ENCODE measurements around the gene IQGAP2.

The IQGAP2 gene

GRCh38 chr5:76477061-76477460, 74.0 kb downstream of the IQGAP2 start:
- TF ChIP-seq ZFP30 (CRISPR knock-in tag; IDR thresholded peaks at IDR 0.05): no peak
- ATAC-seq: no peak

GRCh38 chr5:76477571-76477970, 74.5 kb downstream of the IQGAP2 start:
- no peak for ATAC-seq
- TF ChIP-seq ZFP30 (CRISPR knock-in tag; IDR thresholded peaks at IDR 0.05) (no peak), RARB (CRISPR knock-in tag; IDR thresholded peaks at IDR 0.05) (no peak), ZFP3 (CRISPR knock-in tag; IDR thresholded peaks at IDR 0.05) (no peak), ZNF565 (CRISPR knock-in tag; conservative IDR thresholded peaks at IDR 0.05; ENCODE audit: low read depth) (no peak), SNAI2 (CRISPR knock-in tag; IDR thresholded peaks at IDR 0.05) (no peak), TOX (CRISPR knock-in tag; IDR thresholded peaks at IDR 0.05; ENCODE audit: borderline replicate concordance) (no peak), GLIS3 (CRISPR knock-in tag; IDR thresholded peaks at IDR 0.05) (no peak), ZC3H10 (CRISPR knock-in tag; IDR thresholded peaks at IDR 0.05) (no peak), CREB5 (CRISPR knock-in tag; IDR thresholded peaks at IDR 0.05; ENCODE audit: low read depth) (no peak), PPARA (CRISPR knock-in tag; IDR thresholded peaks at IDR 0.05; ENCODE audit: borderline replicate concordance) (no peak), TCF4 (CRISPR knock-in tag; IDR thresholded peaks at IDR 0.05; ENCODE audit: borderline replicate concordance) (no peak), ZNF70 (CRISPR knock-in tag; IDR thresholded peaks at IDR 0.05) (no peak), ARNTL (CRISPR knock-in tag; IDR thresholded peaks at IDR 0.05; ENCODE audit: borderline replicate concordance, low read depth) (no peak), POU6F1 (CRISPR knock-in tag; IDR thresholded peaks at IDR 0.05; ENCODE audit: borderline replicate concordance, low read depth) (no peak), CSDC2 (CRISPR knock-in tag; IDR thresholded peaks at IDR 0.05) (no peak)

GRCh38 chr5:76479281-76479680, 76.2 kb downstream of the IQGAP2 start:
- no peak for ATAC-seq
- TF ChIP-seq CREB5 (CRISPR knock-in tag; IDR thresholded peaks at IDR 0.05; ENCODE audit: low read depth): no peak
- no peak for TF ChIP-seq CSRNP3 (CRISPR knock-in tag; IDR thresholded peaks at IDR 0.05)
- no peak for TF ChIP-seq ZC3H10 (CRISPR knock-in tag; IDR thresholded peaks at IDR 0.05)
- no peak for TF ChIP-seq ESRRG (CRISPR knock-in tag; IDR thresholded peaks at IDR 0.05)
- TF ChIP-seq ZFP30 (CRISPR knock-in tag; IDR thresholded peaks at IDR 0.05): no peak
- no peak for TF ChIP-seq PPARA (CRISPR knock-in tag; IDR thresholded peaks at IDR 0.05; ENCODE audit: borderline replicate concordance)
- no peak for TF ChIP-seq ZNF70 (CRISPR knock-in tag; IDR thresholded peaks at IDR 0.05)
- TF ChIP-seq OSR1 (CRISPR knock-in tag; IDR thresholded peaks at IDR 0.05): no peak

GRCh38 chr5:76479973-76480667, 77.0 kb downstream of the IQGAP2 start:
- TF ChIP-seq POU6F1 (CRISPR knock-in tag; IDR thresholded peaks at IDR 0.05; ENCODE audit: borderline replicate concordance, low read depth): no peak
- no peak for TF ChIP-seq ZNF8 (CRISPR knock-in tag; IDR thresholded peaks at IDR 0.05)
- no peak for TF ChIP-seq SNAI2 (CRISPR knock-in tag; IDR thresholded peaks at IDR 0.05)
- TF ChIP-seq RARB (CRISPR knock-in tag; IDR thresholded peaks at IDR 0.05): no peak
- TF ChIP-seq ZFP30 (CRISPR knock-in tag; IDR thresholded peaks at IDR 0.05): no peak
- no peak for TF ChIP-seq PPARA (CRISPR knock-in tag; IDR thresholded peaks at IDR 0.05; ENCODE audit: borderline replicate concordance)
- no peak for TF ChIP-seq TSHZ2 (CRISPR knock-in tag; IDR thresholded peaks at IDR 0.05)
- no peak for TF ChIP-seq TOX (CRISPR knock-in tag; IDR thresholded peaks at IDR 0.05; ENCODE audit: borderline replicate concordance)
- TF ChIP-seq CSRNP3 (CRISPR knock-in tag; IDR thresholded peaks at IDR 0.05): no peak
- no peak for TF ChIP-seq CSDC2 (CRISPR knock-in tag; IDR thresholded peaks at IDR 0.05)
- no peak for TF ChIP-seq BACH2 (CRISPR knock-in tag; IDR thresholded peaks at IDR 0.05; ENCODE audit: borderline replicate concordance)
- TF ChIP-seq GLIS3 (CRISPR knock-in tag; IDR thresholded peaks at IDR 0.05): no peak
- no peak for ATAC-seq

Data from SK-N-SH treated with all-trans-retinoic acid at 6 μM for 48 hours (cell line).